NCI-H1417 (cell line): Measurements from ENCODE around the gene FOSL2.
"Not testable (repeated sequence)": the region's sequence is repeated elsewhere in the genome, so short reads cannot be mapped to it uniquely, and the experiment has no call there.

Experiments
- DNase-seq, 3 experiments: peaks; one replicate each; lab custom pipeline; 2025; lab: John Stamatoyannopoulos, UW

Gene FOSL2

DNA sequence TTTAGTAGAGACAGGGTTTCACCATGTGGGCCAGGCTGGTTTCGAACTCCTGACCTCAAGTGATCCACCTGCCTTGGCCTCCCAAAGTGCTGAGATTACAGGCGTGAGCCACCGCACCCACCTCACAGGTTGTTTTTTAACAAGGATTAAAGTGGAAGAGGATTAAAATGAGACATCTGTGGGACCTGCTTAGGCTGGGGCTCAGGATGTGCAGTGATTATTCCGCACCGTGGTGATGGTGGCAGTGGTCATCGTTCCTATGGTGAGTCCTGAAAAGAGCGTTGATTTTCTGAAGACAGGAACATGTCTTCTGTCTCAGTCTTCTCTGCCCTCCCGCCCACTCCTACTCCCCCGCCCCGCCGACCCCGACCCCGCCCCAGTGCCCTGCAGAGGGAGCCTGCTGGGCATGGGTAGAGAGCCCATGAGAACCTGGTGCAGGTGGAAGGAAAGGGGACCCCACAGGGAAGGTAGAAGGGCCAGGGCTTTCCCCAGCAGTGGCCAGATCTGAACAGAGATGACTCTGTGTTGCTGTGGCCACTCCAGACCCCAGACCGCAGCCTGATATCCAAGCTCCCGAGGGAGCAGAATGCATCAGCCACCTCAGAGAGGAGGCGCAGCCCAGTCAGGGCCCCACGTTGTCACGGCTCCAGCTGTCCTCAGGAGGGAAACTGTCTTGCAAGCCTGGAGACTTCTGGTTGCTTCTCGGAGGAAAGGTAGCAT, 34.5 kb upstream of the FOSL2 start:
- DNase-seq = no peak

DNA sequence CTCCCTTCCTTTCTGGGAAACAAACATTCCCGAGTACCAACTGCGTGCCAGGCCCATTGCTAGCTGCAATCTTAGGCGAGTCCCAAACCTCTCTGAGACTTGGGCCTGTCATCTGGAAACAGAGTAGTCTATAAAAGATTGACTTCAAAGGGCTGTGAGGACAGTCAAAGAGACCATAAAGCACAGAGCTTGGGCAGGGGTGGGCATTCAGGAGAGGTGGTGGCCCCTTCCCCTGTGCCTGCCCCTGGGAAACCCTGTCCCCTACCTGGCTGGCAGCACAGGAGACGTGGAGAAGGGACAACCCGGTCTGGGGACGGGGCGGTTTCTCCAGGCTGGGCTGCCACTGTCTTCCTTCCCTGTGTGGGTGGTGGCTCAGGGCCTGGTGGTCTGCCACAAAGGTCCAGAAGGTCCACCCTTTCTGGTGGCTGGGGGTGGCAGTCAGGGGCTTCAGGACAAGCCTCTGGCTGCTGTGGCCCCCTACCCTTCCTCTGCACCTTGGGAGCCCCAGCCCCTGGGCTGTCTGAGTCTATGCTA, 33.9 kb upstream of the FOSL2 start:
- no peak for DNase-seq

DNA sequence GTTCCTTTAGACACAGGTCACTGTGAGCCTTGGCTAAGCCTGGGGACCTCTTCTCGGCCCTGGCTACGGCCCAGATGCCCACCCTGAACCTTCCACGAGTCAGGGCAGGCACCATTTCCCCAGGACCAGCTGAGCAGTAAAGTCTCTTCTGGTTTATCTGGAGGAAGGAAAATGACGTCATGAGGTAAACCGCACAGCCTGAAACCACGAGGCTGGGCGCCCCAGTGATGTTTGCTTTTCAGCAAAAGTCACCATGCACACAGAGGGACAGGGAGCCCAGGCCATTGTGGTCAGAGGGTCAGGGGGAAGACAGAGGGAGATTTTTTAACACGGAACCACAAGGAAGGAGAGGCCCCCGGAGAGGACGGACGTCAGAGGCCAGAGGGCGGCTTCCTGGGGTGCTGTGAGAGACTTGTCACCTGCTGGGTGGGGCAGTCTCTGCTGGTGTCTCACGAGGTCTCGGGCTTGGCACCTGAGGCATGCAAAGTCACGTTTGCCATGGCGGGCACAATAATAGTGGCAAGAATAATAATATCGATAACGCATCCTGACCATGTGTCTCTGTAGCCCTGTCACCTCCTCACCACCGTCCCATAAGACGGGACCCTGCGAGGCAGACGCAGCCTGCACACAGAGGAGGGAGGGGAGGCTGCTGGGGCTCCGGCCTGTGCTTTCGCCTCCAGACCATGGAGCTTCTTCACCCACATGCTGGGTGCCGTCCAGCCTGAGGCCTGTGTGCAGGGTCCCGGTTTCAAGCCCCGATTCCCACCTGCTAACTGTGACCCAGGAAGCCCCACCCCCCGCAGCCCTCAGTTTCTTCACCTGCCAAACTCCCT, 33.2 kb upstream of the FOSL2 start:
- DNase-seq = no peak

DNA sequence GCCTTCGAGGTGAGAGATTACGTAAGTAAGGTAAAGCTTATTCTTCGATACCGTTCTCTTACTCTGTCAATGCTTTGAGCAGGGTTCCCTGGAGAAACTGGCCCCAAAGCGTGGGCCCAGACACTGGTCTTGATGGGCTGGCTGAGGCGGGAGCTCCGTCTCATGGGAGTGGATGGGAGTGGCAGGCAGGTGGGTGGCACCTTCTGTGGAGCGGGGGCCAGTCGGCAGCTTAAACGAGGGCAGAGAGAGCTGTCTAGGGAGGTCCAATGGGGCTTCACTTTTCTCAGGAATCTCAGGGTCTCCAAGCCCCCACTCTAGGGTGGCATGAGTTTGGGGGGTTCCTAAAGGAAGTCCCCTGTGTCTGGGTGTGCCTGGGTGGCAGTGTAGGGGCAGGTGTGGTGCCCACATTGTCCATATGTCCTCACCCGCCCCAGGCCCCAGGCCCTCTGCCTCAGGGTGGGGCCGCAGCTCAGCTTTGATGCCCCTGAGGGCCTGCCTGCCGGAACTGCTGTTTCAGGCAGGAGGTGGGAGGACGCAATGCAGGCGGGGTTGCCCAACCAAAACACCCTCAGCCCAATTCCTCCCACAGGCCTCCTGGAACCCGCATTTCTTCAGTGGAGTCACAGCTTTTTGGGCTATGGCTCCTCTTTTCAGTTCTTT, 32.5 kb upstream of the FOSL2 start:
- DNase-seq = no peak

DNA sequence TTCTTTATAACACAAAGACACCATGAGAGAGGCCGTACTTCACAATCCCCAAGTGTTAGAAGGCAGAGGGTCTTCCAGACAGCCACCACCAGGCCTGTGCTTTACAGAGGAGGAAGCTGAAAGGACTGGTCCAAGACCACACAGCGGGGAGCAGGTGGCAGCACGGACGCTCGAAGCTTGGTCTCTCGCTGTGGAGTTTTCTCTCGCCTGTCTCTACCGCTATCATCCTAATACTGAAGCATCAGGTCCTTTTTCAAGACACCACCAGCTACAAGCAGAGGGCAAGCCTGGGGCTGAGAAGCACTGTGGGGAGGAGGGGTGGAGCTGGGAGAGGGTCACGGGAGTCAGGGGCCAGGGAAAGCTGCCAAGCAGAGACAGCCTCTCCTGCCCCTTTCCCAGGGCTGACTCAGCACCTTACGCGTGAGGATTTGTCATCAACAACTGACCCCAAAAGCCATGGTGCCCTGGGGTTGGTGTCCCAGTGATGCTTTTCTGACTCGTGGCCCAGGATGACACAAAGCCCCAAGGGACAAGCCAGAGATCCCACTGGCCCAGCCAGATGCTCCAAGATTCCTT, 31.9 kb upstream of the FOSL2 start:
- DNase-seq = no peak

DNA sequence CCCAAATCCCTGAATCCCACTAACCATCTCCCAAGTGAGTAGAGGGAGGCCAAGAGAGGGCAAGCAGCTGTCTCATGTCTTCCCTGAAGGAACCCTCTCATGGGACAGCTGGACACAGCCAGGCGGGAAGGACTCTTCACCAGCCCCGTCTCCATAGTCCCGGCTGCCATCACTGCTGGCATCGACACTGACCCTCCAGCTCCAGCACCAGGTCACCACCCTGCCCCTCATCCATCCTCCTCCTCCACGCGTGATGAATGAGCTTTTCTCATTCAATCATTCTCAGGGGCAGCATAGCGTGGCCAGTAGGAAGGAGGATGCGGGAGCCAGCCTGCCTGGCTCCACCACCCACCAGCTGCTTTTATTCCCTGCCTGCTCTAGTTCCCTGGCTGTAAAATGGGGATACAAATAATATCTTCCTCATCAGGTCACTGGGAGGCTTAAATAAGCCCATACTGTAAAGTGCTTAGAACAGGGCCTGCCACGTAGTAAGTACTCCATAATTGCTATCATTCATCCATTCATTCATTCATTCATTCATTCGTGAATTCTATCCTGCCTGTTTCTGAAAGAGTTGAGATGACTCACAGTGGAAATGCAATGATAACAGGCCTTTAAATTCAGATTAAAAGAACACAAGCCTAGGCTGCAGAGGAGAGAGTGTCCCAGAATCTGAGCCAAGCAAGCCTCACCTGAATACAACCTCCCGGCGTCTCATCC, 30.5 kb upstream of the FOSL2 start:
- DNase-seq = no peak

DNA sequence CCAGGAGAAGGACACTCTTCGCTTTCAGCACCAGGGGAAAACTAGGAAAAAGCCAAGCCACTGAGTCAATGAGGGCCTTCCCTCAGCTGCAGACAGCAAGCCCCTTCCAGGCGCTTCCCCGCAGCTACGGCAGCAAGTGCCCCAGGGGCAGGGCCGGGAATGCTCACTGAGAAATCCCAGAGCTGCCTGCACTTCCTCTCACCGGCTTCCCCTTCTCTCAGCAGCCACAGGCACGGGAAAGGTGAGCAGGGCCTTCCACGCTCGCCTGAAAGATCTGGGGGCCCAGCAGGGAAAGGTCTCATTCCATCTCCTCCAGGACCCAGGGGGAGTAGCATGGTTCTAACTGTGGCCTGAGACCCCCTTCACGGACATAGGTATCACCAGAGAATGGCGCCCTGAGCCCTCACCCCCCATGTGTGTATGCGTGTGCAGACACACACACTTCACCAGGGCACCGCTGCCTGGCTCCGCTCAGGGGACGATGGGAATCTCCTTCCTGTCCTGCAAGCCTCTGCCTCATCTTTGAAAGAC, 29.6 kb upstream of the FOSL2 start:
- no peak for DNase-seq

DNA sequence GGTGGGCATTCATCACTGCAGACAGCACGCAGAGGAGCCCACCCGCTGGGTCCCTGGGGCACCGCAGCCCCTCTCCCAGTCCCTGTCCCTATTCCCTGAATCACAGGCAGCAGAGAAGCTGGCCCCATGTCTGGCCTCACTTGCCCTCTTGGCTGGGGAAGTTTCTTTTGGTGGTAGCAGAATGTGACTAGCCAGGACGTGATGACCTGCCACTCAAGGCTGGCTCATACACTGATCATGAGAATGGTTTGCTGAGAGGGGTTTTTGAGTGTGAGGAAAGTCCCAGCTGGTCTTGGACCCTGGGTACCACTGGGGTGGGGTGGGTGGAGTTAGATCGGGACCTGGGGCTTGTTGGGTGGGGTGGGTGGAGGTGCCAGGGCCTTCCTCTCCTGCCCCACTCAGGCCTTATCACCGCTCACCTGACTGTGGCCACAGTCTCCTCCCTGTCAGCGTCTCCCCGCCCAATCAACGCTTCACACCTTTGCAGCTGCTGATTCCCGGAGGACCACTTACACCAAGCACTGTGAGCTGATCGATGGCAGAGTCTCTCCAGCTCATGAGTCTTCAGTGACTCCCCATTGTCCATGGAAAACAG, 28.9 kb upstream of the FOSL2 start:
- no peak for DNase-seq

DNA sequence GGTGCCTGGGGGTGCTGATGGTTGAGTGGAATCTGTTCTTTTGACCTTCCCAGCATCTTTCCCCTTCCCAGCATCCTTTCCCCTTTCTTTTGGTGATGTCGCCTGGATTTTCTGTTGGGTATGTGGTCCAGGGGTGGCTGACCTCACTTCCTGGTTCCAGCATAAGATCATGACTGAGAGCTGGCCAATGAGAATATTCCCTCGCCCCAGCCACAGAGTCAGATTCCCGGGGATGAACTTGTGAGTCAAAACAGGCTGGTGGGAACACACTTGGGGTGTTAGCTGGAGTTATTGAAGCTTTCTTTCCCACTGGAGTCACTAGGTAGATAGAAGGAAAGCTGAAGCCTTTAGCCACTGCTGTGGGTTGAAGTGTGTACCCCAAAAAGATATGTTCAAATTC, 28.0 kb upstream of the FOSL2 start:
- no peak for DNase-seq

DNA sequence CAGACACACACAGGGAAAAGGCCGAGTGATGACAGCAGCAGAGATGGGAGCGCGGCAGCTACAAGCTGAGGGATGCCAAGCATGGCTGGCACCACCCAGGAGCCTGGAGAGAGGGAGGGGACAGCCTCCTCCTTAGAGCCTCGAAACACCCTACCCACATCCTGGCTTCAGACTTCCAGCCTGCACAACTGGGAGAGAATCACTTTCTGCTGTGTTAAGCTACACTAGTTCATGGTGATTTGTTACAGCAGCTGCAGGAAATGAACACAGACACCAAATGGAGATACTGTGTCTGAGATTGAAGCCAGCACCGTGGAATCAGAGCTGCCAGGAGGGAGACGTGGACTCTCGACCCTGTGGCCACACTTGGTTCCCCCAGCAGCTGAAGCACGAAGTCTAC, 27.5 kb upstream of the FOSL2 start:
- DNase-seq = no peak

DNA sequence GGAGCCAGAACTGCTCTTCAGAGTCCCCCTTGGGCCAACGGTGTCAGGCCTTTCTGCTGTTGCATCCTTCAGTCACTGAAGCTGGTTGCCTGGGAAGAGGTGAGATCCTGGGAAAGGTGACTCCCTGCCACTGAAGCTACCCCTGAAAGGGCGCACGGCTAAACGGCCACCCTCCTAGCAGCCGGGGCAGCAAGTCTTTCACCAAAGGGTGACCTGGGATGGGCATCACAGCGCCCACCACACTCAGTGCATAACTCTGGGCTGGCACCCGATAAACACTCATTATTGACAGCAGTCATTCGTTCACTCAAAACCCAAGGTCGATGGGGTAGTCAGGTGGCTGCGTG, 26.5 kb upstream of the FOSL2 start:
- DNase-seq = no peak

DNA sequence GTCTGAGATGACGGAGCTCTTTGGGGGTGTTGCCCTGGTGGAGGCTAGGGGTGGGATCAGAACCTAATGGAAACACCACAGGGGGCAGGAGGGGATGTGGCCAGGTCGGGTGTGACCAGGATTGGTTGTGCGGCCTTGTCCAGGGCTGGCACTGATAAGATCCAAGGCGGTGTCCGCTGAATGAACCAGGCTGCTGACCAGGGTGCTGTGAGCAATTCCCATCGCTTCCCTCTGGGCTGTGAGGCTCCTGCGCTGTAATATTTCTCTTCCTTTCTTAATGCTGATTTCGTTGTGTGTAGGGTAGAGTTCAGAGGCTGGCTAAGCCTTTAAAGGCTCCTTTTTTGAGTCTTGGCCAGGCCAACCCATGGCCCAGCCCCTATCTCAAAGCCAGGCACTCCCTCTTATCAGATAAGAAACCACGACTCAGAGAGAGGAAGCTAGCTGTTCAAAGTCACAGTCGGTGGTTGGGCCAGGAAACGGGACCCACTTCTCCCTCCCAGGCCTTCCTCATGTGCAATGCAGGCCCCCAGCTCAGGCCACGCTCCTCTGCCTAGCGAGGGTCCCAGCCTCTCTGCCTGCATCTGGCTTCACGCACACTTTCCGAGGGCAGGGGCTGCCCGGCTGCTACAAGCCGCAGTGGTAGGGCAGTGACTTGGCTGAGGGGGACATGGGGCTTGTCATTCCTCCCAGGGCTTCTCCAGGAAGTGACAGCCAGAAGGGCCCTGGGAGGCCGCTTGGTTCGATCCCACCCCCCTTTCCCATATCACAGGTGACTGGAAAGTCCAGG, 26.0 kb upstream of the FOSL2 start:
- DNase-seq = no peak

DNA sequence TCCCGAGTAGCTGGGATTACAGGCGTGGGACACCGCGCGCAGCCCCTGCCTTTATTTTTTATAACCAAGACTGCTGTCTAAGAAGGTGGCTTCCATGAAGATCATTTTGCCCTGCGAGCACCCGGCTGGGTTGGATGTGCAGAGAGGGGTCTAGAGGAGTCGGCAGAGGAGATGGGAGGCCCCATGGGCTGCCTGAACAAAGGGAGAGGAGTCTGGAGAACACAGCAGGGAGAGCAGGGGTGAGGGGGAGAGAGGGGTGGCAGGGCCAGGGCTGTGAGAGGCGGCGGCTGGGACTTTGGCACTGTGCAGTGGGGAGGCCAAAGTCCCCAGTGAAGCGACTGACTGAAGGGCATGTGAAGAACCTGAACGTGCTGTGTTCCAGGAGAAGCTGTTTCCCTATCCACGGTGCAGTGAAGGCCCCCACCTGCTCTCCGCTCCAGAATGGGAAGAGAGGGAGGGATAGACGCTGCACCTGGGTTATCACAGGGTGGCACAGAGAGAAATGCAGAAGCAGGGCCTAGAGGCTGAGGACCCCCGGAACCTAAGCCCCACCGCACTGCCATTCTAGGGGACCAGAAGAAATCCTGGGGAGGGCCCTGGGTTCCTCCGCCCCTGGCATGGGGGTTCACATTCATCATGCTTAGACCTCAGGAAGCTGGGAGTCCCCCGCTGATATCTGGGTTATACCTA, 24.8 kb upstream of the FOSL2 start:
- no peak for DNase-seq

DNA sequence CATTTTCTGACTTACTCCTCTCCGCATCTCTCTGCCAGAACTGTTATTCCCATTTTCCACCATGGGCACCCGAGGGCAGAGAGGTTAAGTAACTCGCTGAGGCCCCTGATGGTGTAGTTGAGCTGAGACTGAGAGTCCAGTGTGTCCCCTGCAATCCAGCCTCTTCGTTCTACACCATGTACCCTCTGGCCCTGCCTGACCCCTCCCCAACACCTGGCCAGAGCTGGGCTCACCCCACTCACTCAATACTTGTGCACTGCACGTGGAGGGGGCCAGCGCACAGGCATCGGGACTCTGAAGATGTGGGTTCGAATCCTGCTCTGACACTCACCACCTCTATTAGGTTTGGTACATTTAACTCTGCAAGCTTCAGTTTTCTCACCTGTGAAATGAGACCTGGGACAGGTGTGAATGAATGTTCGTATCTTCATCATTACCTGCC, 24.3 kb upstream of the FOSL2 start:
- DNase-seq = no peak

DNA sequence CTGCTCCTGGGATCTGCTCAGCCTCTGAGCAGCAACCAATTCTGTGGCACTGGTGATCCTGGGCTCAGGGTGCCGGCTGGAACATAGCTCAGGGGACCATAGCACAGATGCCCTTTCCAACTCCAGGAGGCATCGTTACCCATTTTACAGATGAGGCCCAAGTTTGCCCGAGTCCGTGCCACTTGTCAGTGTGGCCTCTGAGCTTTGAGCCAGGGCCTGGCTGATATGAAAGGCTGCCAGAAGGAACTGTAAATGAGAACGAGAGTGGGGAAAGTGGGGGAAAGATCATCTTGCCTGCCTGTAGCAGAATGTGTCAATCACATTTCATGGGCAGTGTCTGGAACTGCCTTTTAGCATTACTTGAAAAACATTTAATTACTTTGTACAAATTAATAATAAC, 23.3 kb upstream of the FOSL2 start:
- no peak for DNase-seq

DNA sequence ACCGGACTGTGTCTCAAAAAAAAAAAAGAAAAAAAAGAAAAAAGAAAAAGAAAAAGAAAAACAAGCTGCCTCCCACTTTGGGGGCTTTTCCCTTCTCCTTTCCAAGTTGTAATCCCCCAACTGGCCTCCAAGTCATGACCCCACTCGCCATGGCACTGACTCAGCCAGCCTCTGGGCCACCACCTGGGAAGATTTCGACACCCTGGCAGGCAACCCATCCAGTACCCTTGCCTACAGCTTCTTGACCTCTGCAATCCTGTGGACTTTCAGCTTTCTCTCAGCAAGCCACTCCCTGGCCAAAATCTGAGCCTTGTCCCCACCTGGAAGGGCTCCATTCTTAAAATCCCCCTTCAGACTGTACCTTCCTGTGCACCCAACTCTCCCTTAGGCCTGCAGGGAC, 22.3 kb upstream of the FOSL2 start:
- DNase-seq = no peak

DNA sequence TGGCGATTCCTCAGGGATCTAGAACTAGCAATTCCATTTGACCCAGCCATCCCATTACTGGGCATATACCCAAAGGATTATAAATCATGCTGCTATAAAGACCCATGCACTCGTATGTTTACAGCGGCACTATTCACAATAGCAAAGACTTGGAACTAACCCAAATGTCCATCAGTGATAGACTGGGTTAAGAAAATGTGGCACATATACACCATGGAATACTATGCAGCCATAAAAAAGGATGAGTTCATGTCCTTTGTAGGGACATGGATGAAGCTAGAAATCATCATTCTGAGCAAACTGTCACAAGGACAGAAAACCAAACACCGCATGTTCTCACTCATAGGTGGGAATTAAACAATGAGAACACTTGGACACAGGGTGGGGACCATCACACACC, 20.9 kb upstream of the FOSL2 start:
- not testable (repeated sequence) for DNase-seq

DNA sequence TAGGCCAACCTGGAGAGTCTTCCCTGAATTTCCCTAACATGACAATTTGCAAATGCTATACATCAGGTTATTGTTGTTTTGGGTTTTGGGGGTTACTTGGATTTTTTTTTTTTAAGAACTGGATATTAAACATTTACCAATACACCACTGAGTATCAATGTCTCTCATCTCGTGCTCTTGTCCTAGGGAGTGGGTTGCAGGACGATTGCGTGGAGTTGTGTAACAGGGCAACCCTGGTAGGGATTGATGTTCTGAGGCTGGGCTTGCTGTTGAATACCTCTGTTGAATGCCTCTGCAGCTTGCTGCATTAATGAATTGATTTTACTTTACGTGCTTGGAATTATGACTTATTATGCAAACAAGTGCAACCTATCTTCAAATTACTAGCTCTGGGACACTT, 18.8 kb upstream of the FOSL2 start:
- no peak for DNase-seq

DNA sequence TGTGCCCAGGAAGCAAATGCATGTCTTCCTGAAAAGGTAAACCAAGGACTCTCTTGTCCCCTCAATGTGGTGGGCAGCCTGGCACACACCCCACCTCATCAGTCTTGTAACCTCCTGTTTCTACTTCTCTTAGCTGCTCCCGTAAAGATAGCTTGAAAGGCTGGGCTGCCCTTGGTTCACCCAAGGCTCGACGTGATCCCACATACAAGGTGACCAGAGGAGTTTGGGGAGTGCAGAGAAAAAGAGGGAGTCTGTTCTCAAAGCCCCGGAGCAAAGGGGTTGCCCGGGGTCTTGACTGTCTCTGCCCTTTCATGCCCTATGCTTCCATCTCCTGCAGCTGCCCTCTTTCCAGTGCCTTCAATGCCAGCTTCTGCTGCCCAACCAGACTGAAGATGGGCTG, 18.3 kb upstream of the FOSL2 start:
- no peak for DNase-seq

DNA sequence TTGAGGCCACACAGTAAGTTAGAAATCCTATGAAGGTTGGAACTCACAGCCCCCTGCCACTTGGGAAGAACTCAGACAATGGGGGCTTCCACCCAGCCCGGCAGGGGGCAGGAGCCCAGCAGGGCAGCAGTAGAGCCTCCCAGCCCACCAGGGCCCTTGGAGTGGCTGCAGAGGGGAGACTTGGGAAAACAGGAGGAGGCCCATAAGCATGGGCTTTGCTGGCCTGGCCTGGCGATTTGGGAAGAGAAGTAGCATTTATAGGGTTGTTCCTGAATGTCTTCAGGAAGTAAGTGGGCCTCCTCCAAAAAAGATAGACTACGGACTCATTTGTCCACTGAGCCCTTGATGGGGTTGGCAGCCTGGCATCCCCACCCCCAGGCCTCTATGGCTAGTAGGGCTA, 17.4 kb upstream of the FOSL2 start:
- DNase-seq = no peak
